HG03175 (cell line): ENCODE data around the gene GORAB.
A peak's percentile ranks its signal among the peaks of the same experiment; 100 is the strongest.

Source experiments
- ATAC-seq: cut with Tn5 transposase; IDR thresholded peaks from one replicate; pipeline ENCODE4 v1.9.1; 2021; ENCODE audit warnings: mild to moderate bottlenecking, moderate library complexity; ENCODE audit not compliant: unreplicated experiment

The GORAB gene

GRCh38 chr1:170537798-170538503 is 6.0 kb downstream of the GORAB start:
- no peak for ATAC-seq

DNA sequence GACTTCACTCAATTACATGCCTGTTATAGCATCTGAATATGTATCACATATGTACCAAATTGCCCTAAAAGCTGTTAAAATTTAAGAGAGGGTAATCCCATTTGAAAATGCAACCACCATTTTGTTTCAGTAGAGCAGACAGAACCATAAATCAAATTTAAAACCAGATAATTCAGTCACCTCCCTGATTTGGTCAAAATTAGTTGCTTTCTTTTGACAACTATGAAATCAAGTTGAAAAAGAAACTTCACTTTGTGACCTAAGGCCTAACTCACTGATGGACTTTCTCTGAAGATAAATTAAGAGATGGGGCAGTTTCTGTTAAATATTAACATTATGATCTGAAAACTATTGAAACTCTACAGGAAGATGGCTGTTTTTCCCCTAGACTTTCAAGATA is 6.7 kb downstream of the GORAB start:
- ATAC-seq: no peak

- no peak for ATAC-seq
These were observed 7.2 kb downstream of the GORAB start for GRCh38 chr1:170539154-170539553.

DNA sequence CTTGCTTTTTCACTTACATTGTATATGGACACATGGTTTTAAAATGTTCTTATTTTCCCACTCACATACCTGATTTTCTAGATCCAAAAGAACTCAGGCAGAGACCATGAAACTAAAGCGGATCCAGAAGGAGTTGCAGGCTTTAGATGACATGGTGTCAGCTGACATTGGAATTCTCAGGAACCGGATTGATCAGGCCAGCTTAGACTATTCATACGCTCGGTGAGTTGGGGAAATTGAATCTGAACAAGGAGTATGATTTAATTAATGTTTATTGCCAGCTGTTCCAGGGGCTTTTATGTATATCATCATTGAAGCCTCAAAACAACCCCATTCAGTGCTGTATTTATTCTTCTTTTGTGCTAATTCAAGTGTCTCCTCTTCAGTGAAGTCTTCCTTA is 12.7 kb downstream of the GORAB start:
- ATAC-seq: no peak

DNA sequence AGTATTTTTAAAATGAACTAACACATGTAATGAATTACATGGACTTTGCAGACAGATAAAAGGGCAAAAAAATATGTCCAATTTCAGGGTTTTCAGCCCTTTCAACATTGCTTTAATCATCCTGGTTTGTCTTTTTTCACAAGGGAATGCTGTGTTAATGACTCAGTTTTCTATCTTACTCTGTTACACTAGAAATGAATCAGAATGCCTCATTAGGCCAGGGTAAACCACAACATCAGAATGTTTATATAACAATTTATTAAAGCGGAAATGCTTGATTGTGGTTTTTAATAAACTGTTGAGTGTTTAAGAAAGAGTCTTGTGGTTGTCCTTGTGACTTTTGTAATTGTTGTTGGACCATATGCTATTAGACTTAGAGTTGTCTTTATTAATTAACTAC is 13.5 kb downstream of the GORAB start:
- ATAC-seq: no peak

GRCh38 chr1:170547255-170547654 is 15.3 kb downstream of the GORAB start:
- no peak for ATAC-seq

- no peak for ATAC-seq
These were observed 16.5 kb downstream of the GORAB start for GRCh38 chr1:170548497-170548896.

GRCh38 chr1:170555370-170555769 is 23.4 kb downstream of the GORAB start:
- no peak for ATAC-seq

GRCh38 chr1:170556917-170557316 is 25.0 kb downstream of the GORAB start:
- ATAC-seq: no peak

GRCh38 chr1:170558731-170559130 is 26.8 kb downstream of the GORAB start:
- ATAC-seq: no peak

GRCh38 chr1:170559166-170559565 is 27.2 kb downstream of the GORAB start:
- no peak for ATAC-seq

- ATAC-seq: no peak
These were observed 28.8 kb downstream of the GORAB start for GRCh38 chr1:170560681-170561285.

- peak; percentile 53 for ATAC-seq
These were observed 30.8 kb downstream of the GORAB start for GRCh38 chr1:170562646-170563338.

DNA sequence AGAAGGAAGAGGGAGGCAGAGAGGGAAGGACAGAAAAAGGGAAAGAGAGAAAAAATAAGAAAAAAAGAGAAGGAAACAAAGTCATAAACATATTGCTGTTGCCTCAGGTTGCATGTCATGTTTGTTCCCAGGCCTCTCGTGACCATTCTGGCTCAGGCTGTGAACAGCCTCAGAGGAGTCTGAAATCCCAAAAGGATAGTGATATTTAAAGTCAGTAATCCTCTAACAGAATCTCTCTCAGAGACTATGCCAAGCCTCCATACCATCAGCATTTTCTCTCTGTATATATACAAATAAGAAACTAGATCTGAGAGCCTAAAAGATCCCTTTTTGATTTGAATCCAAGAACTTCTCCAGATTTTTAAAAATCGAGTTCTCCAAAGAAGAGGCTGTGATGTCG is 35.2 kb downstream of the GORAB start:
- ATAC-seq: no peak

DNA sequence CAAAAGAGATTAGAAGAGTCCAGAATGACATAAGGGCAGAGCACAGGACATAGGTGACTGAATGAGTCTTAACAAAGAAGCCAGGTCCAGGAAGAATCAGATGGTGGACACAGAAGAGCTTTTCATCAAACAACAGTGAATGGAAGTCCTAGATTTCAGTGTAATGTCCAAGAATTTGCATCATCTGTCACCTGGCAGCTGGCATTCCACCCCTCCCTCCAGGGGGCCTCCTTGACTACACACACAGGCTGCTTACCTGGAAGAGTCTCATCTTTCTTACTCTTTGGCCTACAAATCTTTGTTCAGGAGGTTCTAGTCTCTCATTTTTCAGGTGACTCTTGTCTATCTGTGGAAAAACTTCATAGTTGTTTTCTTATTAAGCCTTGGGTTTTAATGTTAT is 36.2 kb downstream of the GORAB start:
- no peak for ATAC-seq

- no peak for ATAC-seq
These were observed 45.0 kb downstream of the GORAB start for GRCh38 chr1:170576980-170577379.

DNA sequence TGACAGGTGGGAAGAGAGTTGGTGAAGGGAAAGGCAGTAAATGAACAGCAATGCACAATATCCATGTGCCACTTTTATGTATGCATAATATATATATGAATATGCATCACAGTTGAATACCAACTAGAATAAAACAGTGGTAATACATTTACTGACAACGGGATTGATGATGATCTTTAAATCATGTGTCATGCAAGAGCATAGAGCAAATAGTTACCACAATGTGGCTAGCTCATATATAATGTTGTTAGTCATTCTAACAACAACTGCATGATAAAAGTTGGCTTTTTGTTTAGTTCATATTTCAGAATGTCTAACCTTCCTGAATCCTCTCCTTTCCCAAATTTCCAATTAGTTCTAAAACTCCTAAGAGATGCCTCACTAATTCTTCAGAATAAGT is 46.4 kb downstream of the GORAB start:
- no peak for ATAC-seq

DNA sequence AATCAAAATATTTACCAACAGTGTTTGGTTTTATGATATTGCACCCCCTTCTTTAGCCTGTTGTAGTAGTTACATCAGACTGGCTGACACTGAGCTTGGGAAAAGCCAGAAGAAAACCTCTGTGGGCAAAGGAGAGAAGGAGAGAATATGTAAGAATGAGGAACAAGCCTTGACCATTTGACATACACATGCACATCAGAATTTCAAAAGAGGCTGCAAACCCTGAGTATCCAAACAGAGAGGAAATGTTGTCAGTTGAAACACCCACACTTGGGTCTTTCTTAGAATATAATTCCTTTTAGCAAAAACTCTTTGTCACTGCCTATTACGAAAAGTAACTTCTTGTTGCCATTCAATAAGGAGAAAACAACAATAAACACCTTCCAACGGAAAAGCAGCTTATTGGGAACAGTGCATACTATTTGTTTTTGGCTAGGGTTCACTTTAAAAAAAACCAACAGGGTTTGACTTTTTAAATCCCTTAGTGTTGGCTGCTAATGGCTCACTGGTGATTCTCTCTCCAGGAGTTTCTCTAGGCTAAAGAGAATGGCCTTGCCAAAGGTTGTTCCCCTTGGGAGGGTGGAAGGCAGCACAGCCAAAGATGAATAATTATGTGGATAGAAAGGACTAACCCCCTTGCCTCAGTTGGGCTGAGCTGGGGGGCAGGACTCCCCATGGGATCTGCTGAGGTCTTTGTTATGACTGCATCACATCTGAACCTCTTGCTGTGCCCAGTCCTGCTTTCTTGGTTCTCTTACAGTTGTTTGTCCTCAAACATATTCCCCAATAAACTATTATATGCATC is 48.9 kb downstream of the GORAB start:
- no peak for ATAC-seq

GRCh38 chr1:170583186-170583585 is 51.2 kb downstream of the GORAB start:
- ATAC-seq: no peak

- ATAC-seq: no peak
These were observed 54.6 kb downstream of the GORAB start for GRCh38 chr1:170586321-170587252.
